Heart left ventricle (tissue), 13 donors: ENCODE results near the gene RNASE9.

ENCODE experiments used
- CTCF ChIP-seq, 12 donors: fragments of 200-600 bp; sonication (generic) in 4 of 12; IDR thresholded peaks; one replicate each; pipeline versions ENCODE4 v1.5.0 to v1.8.0; 2018 to 2022; ENCODE audit warnings: antibody characterized with exemption in 12 of 12, mild to moderate bottlenecking in 5 of 12
- POLR2A ChIP-seq, 2 donors: fragments of 450-650 bp; IDR thresholded peaks; one replicate each; pipeline ENCODE4 v1.6.1; 2017; ENCODE audit warnings: antibody characterized with exemption in 2 of 2, mild to moderate bottlenecking in 2 of 2, moderate library complexity in 2 of 2
- donor health status: ischemic (EF 13 %, LVEDD 7.1; RV severe dilation, severe dysfunction).
- donor health status: DM: no; HTN: yes; CAD: no.
- donor health status: DM: no; HTN: no; CAD: no.
- donor health status: ischemic (EF 25% LVEDD 6.9; RV normal size, moderate dysfunction).
- donor health status: ischemic (EF 25% LVEDD 5.7; RV mildly dilated, moderate dysfunction).
- donor health status: ischemic (EF 35%, LVEDD 5.7; RV mildly dilated, moderate dysfunction).
- donor health status: nonischemic (EF 11% LVEDD 7.7; RV severe dilation, severe dysfunction).
- donor health status: DM: yes; HTN: yes; CAD: no.
- donor health status: PGD.
- donor health status: ischemic (EF 29% LVEDD 5.4; RV normal size, mild dysfunction).
- donor health status: nonischemic (EF 23%, LVEDD 6.1; RV moderate dilation, normal function).

DNA sequence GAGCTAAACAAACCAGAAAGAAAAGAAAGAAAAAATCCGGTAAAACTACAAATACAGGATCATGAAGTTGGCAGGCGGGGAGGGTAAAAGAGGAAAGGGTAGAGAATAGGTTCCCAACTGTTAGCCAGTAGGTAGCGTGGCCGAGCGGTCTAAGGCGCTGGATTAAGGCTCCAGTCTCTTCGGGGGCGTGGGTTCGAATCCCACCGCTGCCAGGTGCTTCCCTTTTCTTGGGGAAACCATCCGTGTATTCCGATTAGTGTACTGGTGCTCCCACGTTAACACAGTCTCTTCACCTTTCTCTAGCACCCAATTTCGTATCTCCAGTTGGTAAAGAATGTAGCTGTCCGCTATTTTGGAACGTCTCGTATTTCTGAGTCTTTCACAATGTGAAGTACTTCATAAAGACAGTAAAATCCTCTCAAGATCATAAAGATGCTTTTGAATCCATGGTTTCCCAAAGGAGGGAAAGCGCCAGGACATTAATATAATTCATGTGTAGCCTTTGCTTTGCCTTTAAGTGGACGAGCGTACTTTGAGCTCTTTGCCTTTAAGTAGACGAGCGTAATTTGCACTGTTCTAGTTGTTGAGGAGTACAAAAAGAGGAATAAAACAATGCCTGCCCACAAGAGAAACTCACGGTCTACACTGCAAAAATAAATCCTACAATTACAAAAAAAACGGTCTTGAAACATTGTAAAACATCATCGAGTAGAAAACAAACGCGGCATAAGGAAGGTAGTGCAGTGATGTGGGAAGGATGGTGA, 49.3 kb upstream of the RNASE9 start:
- TF ChIP-seq CTCF (IDR thresholded peaks at IDR 0.05): no peak
- TF ChIP-seq POLR2A (IDR thresholded peaks at IDR 0.05): no peak
